C4-2B (cell line): ENCODE results near the gene KCTD16.
A peak's percentile ranks its signal among the peaks of the same experiment; 100 is the strongest.

Experiments used
- H3K27ac ChIP-seq: fragments of 450-650 bp; 2 replicates; pipeline ENCODE4 v1.5.1; 2017
- ZFX ChIP-seq: fragments of 450-650 bp; IDR thresholded peaks from 2 replicates; pipeline ENCODE4 v1.6.1; 2017
- TF ChIP-seq, protein P1 (sequence below): fragments of 450-650 bp; conservative IDR thresholded peaks from 2 replicates; pipeline ENCODE4 v1.5.1; 2017; ENCODE audit warnings: mild to moderate bottlenecking

Gene KCTD16

DNA sequence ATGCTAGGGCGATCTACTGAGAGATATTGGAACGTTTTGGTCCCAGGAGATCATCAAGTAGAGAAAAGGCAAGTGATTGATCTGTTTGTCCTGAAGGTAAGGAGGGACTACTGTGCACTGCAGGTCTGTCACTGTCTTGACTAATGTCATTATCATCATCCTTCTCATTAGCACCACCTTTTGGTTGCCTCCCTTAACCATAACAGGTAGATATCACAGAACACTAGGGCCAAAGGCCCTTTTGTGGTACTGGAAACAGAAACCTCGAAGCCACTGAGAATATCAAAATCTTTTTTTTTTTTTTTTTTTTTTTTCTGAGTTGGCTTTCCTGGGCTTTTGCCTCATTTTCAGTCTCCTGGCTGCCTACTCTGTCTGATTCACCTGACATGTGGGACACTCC, 134.0 kb downstream of the KCTD16 start:
- TF ChIP-seq, protein P1, sequence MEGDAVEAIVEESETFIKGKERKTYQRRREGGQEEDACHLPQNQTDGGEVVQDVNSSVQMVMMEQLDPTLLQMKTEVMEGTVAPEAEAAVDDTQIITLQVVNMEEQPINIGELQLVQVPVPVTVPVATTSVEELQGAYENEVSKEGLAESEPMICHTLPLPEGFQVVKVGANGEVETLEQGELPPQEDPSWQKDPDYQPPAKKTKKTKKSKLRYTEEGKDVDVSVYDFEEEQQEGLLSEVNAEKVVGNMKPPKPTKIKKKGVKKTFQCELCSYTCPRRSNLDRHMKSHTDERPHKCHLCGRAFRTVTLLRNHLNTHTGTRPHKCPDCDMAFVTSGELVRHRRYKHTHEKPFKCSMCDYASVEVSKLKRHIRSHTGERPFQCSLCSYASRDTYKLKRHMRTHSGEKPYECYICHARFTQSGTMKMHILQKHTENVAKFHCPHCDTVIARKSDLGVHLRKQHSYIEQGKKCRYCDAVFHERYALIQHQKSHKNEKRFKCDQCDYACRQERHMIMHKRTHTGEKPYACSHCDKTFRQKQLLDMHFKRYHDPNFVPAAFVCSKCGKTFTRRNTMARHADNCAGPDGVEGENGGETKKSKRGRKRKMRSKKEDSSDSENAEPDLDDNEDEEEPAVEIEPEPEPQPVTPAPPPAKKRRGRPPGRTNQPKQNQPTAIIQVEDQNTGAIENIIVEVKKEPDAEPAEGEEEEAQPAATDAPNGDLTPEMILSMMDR: peak; percentile 5; the same call in 1 of the 2 replicates
- TF ChIP-seq ZFX: no peak
- H3K27ac ChIP-seq: no peak overlapping the region

DNA sequence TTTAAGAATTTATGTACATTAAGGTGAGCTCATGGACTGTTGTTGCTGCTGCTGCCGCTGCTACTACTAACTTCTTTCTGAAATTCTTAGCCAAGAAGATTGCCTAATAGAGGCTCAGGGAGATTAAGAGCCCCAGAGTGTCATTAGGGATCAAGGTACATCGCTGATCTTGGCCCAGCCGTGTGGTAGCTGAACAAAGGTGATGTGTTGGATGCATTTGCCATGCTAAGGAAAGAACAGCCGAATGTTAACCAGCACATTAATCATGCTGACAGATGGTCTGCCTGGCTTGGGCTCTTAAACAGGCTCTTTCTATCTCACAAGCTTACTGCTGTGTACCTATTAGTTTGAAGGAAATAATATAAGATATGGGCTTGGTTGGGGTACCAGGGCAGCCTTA, 137.1 kb downstream of the KCTD16 start:
- TF ChIP-seq, protein P1: no peak
- no peak for TF ChIP-seq ZFX
- no peak overlapping the region for H3K27ac ChIP-seq

DNA sequence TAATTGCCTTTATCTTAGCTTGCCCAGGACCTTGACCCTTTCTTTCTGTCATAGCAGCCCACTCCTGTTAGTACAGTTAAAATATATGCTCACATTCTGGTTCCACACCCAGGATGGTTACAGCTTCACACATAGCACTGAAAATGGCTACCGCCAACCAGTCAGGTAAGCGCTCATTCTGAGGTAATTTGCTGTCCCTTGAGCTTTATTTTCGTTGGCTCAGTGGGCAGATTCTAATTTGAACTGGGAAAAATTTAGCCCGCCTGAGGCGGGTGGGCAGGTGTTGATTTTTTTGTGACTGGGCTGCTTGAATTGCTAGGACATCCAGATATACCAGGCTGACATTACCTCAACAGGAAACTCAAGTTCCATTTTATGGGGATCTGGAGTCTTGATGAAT, 137.5 kb downstream of the KCTD16 start:
- H3K27ac ChIP-seq: no peak overlapping the region
- no peak for TF ChIP-seq ZFX
- TF ChIP-seq, protein P1: no peak

DNA sequence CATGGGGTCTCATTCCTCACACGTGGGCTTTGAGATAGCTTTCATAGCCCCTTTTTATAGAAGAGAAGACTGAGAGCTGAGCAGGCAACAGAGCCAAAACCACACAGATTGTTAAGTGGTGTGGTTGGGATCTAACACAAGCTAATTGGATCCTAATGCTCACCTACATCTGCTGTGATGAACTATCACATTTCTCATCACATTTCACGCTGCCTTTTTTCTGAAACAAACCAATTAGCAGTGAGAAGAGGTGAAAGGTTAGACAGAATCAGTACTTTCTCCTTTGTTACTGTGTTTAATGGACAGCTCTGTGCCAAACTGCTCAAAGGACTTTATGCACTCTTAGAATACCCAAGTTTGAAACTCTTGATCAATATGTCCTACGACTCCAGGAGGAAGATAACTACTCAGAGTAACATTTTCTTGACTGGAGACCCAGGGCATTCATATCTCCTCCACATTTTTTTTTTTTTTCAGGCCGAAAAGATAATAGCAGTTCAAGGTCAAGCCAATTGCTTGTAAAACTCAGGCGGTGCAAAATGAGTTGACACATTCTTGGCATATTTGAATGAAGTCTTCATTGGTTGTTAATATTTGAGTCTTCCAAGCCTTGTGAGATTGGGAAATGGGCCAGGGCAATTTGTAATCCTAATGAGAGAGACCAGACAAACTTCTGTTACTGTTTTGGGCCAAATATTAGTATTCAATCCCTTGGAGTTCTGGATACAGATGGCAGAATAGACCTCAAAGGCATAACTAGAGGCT, 138.4 kb downstream of the KCTD16 start:
- TF ChIP-seq, protein P1: no peak
- TF ChIP-seq ZFX: no peak
- no peak overlapping the region for H3K27ac ChIP-seq

DNA sequence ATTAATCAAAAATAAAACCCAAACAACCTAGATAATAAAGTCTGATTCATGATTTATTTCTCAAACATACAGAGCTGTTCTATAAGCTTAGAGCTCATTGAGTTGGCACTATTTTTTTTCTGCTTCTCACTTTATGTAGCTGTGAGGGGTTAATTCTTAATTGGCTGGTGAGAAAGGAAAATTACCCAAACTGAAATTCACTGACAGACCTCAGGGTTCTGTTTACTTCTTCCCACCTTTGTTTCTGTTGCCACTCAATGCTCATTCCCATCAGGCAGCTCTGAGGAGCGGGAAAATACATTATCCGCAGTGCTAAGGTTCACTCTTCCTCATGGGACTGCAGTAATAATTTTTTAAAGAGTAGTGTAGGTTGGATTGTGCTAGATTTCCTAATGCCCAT, 139.9 kb downstream of the KCTD16 start:
- TF ChIP-seq ZFX: no peak
- no peak overlapping the region for H3K27ac ChIP-seq

DNA sequence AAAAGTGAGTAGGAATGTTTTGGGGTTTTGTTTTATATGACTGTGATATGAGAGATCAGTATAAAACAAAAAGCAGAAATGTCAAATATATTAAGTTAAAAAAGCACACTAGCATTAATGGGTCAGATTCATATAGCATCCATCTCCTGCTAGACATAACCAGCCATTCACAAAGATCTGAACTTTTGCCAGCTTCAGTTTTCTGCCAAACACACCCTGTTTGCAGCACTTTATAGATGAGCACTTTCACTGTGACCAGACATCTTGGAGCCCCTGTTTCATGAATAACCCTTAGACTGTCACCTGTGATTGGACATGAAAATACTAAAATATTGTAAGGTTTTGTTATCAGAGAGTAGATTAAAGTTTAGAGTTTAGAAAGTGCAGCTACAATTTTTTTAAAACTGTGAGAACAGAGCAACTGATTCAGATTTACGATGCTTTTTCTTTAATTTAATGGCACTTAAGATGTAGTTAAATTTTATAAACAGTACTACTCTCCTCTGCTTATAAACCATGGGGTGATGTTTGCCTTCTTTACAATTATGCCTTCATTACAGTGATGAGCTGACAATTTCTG, 142.6 kb downstream of the KCTD16 start:
- no peak overlapping the region for H3K27ac ChIP-seq
- TF ChIP-seq, protein P1: no peak
- no peak for TF ChIP-seq ZFX

DNA sequence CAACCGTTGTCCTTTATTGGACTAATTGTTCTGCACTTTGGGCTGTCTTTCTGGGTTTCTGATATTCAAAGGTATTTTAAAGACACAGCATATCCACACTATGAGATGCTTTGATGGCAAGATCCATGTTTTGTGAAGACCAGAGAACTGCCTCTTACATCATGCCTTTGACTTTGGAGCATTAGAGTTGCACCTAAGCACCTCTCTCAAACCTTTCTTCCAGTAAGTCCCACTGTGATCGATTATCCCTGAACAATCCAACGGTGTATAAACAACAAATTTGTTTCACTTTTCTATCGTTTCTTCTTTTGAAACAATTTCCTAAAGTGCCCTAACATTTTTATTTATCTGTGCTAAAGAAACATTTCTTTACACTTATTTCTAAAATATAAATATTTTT, 144.4 kb downstream of the KCTD16 start:
- no peak overlapping the region for H3K27ac ChIP-seq
- TF ChIP-seq, protein P1: no peak
- no peak for TF ChIP-seq ZFX
